HUES64 (cell line): Measurements from ENCODE around the gene WDR48. TPM values are rescaled to one million over a fixed set of nuclear protein-coding genes. Genes with fewer than 3 reads are reported as not detected.

Experiments used
- H3K27ac ChIP-seq: 2 replicates; pipeline ENCODE4 v1.7.0; 2013; ENCODE audit warnings: low read depth, low read length, inconsistent platforms
- H3K27me3 ChIP-seq: 2 replicates; pipeline ENCODE4 v1.6.1; 2013; ENCODE audit warnings: mild to moderate bottlenecking, low read length; ENCODE audit not compliant: insufficient read depth
- H3K36me3 ChIP-seq: 2 replicates; pipeline ENCODE4 v1.6.1; 2013; ENCODE audit warnings: mild to moderate bottlenecking, low read length; ENCODE audit not compliant: insufficient read depth
- H3K4me1 ChIP-seq: 2 replicates; pipeline ENCODE4 v1.6.1; 2013; ENCODE audit warnings: mild to moderate bottlenecking, low read length, moderate library complexity; ENCODE audit not compliant: insufficient read depth
- H3K4me3 ChIP-seq: 2 replicates; pipeline ENCODE4 v1.5.1; 2013; ENCODE audit warnings: mild to moderate bottlenecking, low read length, moderate library complexity
- H3K9ac ChIP-seq: 2 replicates; pipeline ENCODE4 v1.6.1; 2013; ENCODE audit warnings: mild to moderate bottlenecking, low read depth, low read length
- H3K9me3 ChIP-seq: 2 replicates; pipeline ENCODE4 v1.6.1; 2013; ENCODE audit warnings: low read depth, low read length; ENCODE audit not compliant: insufficient read depth
- WGBS: fragments of 150-250, 120-280 bp; methylation state at CpG from one replicate; pipeline ENCODE4 v1.1.7; 2013; ENCODE audit warnings: missing lambda C conversion rate; 5-methylcytosine and 5-hydroxymethylcytosine counted together
- polyA plus RNA-seq, 2 experiments: library from polyadenylated mRNA; stranded (reverse); fragments of 50-300 nt; gene quantifications; one replicate each; pipeline ENCODE4 v1.2.3, GENCODE V29; 2013

Gene WDR48
- polyA plus RNA-seq (2013, experiment 1 of 2): 34.7 TPM
- polyA plus RNA-seq (2013, experiment 2 of 2): 35.5 TPM

DNA sequence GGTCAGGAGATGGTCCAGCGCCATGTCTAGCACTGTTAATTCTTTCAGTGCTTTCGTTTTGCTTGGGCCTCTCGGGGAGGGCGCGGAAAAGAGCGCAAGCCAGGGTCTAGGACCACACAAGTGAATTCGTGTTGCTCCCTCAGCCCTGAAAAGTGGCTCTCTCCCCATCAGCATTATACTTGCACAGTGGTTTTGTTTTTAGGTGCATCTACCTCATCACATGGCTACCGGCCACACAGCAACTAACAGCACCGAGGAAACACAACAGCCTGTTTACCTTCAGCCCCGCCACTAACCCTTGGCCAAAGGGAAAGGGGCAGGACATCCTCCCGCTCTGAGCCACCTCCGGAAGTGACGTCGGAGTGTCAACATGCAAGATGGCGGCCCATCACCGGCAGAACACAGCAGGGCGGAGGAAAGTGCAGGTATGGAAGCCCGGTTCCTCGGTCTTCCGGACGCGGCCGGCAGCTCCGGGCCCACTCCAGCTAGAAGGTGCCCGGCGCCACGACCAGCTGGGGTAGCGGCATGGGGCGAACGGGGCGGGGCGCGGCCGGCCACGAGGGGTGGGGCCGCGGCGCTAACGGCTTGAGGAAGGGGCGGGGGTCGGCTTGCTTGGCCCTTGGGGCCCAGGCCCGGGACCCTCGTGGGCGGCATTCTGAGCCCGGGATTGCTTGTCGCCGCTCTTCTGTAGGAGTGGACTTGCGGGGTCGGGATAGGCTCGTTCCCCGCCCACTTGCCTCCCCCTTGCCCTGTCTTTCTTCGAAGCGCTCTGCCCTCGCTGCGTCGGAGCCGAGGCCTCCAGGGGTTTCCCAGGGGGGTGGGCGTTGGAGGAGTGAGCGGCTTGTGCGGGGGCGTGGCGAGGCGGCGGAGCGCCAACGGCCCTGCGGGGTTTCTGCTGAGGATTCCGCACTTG is at the start of gene WDR48, which contains the start of gene SCN11A:
TSS of gene WDR48 (plus strand) at position 368 of the 913 bp plus-strand sequence. CDS start at position 378, 10 bp downstream.
TSS of gene SCN11A (minus strand) at position 296 of the 913 bp plus-strand sequence. CDS start 101,582 bp downstream, outside the sequence.
- Histone ChIP-seq H3K4me3 (peak within 1 kb of the TSS; percentile 66), H3K27ac (peak within 1 kb of the TSS; percentile 98), H3K9ac (peak within 1 kb of the TSS; percentile 79), H3K36me3 (no peaks in the 10 kb centered on the region), H3K27me3 (no peaks in the 10 kb centered on the region), H3K4me1 (no peaks in the 10 kb centered on the region), H3K9me3 (no peaks in the 10 kb centered on the region)
- 3% methylated on average over 67 of the region's 68 CpGs for WGBS

DNA sequence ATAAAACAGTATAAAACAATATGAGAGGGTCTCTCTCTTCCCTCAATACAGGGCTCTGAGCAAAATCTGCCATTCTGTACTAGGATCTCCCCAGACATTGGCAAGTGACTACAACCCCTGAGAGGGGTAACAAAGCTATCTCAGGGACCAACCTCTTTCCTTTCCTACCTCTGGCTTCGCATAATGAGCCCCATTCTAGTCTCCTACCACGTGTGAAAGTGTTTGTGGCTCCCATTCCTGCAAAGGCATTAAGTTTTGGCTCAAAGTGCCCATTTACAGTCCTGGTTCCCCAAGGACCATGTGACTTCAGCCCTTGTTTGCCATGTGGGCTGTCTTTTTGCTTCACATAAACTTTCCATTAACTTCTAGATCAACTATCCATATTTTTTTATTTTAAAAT is 46.5 kb upstream of the WDR48 start:
- WGBS: 58% methylated on average over 2 of the region's 2 CpGs
- H3K9me3 ChIP-seq: no peaks in the 10 kb centered on the region
- H3K4me3 ChIP-seq: no peak overlapping the region
- H3K27ac ChIP-seq: no peak overlapping the region
- H3K36me3 ChIP-seq: no peaks in the 10 kb centered on the region
- H3K4me1 ChIP-seq: no peaks in the 10 kb centered on the region
- no peaks in the 10 kb centered on the region for H3K27me3 ChIP-seq
- no peak overlapping the region for H3K9ac ChIP-seq

DNA sequence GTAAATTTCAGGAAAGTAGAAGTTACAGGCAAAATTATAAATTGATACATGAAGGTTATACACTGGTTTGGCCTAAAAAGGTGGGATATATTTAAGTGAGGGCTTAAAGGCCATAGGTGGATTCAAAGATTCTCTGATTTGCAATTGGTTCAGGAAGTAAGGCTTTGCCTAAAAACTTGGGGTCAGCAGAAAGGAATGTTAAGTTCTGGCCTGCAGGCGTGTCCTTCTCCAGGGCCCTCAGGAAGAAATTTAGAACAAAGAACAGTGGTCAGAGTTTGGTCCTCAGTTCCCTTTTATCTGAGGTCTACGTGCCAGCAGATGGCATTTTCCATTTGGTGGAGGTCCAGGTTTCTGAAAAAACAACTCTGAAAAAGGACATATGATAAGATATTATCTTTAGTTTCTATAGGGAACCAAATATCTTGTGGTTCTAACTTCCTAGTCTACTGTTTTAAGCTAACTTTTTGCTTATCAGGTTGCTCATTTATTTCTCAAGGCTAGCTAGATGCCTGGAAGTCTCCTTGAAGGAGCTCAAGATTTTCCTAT is 40.6 kb upstream of the WDR48 start:
- H3K9ac ChIP-seq: no peak overlapping the region
- WGBS: 85% methylated on average over 2 of the region's 2 CpGs
- no peaks in the 10 kb centered on the region for H3K27me3 ChIP-seq
- H3K27ac ChIP-seq: no peak overlapping the region
- H3K36me3 ChIP-seq: no peaks in the 10 kb centered on the region
- H3K9me3 ChIP-seq: no peaks in the 10 kb centered on the region
- H3K4me3 ChIP-seq: no peak overlapping the region
- H3K4me1 ChIP-seq: peaks cover 9% of the 10 kb centered on the region; the same call in 1 of the 2 replicates

DNA sequence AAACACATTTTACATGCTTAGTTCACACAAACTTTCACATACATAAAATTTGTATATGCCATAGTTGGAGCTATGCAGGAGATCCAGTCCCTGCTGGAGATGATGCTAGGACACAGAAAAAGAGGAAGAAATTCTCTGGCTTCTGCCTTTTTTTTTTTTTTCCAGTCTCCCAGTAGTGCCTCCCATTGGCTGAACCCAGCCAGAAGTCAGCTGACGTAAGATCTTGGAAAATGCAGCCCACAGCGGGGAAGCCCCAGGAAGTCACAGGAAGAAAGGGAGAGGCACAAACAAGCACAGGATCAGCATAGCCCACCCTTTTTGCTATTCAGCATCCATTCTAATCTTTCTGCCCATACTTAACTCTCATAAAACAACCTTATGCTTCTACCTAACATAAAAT is 38.5 kb upstream of the WDR48 start:
- H3K4me3 ChIP-seq: no peak overlapping the region
- H3K9me3 ChIP-seq: no peaks in the 10 kb centered on the region
- WGBS: 35% methylated on average over 2 of the region's 2 CpGs
- no peaks in the 10 kb centered on the region for H3K27me3 ChIP-seq
- H3K27ac ChIP-seq: no peak overlapping the region
- H3K36me3 ChIP-seq: no peaks in the 10 kb centered on the region
- H3K4me1 ChIP-seq: peaks cover 9% of the 10 kb centered on the region; the same call in 1 of the 2 replicates
- no peak overlapping the region for H3K9ac ChIP-seq

DNA sequence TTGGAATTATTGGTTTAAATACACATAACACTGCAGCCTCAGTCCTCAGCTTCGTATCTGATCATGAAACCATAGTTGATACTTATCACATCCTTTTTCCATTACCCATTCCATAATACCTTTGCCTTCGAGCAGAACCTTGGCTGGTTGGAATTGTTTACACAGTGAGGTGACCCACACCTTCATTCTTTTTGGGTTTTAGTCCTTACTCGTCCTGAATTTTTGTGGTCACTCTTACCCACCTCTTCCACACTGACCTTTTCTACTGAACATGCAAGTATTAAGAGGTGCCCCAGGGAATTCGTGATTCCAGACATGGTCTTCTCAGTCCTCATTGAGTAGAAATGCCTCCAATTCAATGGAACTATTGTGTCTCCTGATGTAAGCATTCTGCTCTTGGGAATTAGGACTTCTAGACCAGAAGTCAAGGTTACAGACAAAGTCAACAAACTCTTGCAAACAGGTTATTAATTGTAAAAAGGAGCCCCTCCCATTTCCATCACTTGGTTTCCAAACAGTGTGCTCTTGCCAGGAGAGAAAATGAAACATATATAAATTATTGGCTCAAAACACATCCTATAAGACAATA is 37.8 kb upstream of the WDR48 start:
- WGBS: 93% methylated on average over 4 of the region's 4 CpGs
- no peak overlapping the region for H3K4me3 ChIP-seq
- H3K9me3 ChIP-seq: no peaks in the 10 kb centered on the region
- H3K9ac ChIP-seq: no peak overlapping the region
- peaks cover 9% of the 10 kb centered on the region; the same call in 1 of the 2 replicates for H3K4me1 ChIP-seq
- no peak overlapping the region for H3K27ac ChIP-seq
- no peaks in the 10 kb centered on the region for H3K27me3 ChIP-seq
- H3K36me3 ChIP-seq: no peaks in the 10 kb centered on the region

DNA sequence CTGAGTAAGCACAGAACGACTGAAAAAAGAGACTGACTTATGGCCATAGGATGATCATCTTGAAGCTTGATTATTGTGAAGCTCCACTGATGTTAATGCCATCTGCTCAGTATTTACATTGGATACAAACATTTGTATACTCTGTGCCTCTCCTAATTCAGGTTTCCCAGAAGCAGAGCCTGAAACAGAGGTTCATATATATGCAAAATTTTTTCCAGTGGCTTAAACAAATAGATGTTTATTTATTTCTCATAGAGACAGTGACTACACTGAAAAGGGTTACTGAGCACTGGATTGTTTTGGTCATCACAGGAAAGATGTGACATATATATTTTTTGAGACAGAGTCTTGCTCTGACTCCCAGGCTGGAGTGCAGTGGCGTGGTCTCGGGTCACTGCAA is 36.4 kb upstream of the WDR48 start:
- Histone ChIP-seq H3K36me3 (no peaks in the 10 kb centered on the region), H3K4me3 (no peak overlapping the region), H3K27me3 (no peaks in the 10 kb centered on the region), H3K27ac (no peak overlapping the region), H3K9ac (no peak overlapping the region), H3K9me3 (no peaks in the 10 kb centered on the region), H3K4me1 (peaks cover 9% of the 10 kb centered on the region; the same call in 1 of the 2 replicates)
- 92% methylated on average over 3 of the region's 3 CpGs for WGBS

DNA sequence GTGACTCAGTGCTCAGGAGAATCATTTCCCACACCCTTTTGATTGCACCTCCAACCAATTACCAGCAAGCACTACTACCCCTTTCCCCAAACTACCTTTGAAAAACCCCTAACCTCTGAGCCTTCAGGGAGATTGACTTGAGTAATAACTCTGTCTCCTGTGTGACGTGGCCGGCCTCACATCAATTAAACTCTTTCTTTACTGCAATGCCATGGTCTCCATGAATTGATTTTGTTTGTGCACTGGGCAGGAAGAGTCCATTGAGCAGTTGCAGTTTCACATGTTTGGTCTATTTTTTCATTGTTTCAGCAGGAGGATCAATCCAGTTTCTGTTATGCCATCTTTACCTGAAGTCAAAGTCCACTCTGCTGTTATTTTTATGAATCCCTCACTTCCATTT is 32.5 kb upstream of the WDR48 start:
- Histone ChIP-seq H3K4me1 (no peaks in the 10 kb centered on the region), H3K9me3 (no peaks in the 10 kb centered on the region), H3K9ac (no peak overlapping the region), H3K27me3 (no peaks in the 10 kb centered on the region), H3K4me3 (no peak overlapping the region), H3K36me3 (no peaks in the 10 kb centered on the region), H3K27ac (no peak overlapping the region)
- 90% methylated on average over 2 of the region's 2 CpGs for WGBS

DNA sequence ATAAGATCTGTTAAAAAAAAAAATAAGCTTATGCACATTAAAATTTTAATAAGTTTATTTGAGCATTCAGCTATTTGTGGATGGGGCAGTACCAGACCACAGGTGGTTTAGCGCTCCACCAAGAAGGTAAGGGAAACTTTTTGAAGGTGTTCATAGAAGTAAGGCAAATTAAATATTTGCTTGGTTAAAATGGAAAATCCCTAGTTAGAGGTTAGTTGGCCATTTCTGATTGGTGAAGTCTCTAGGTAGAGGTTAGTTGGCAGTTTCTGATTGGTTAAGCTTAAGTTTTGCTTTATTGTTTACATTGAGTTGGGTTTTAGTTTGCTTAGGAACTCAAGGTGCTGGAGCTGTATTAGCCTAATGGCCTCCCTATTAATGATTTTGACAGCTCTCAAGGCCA is 30.8 kb upstream of the WDR48 start:
- Histone ChIP-seq H3K27ac (no peak overlapping the region), H3K4me3 (no peak overlapping the region), H3K36me3 (no peaks in the 10 kb centered on the region), H3K4me1 (no peaks in the 10 kb centered on the region), H3K27me3 (no peaks in the 10 kb centered on the region), H3K9ac (no peak overlapping the region), H3K9me3 (no peaks in the 10 kb centered on the region)
- WGBS: 97% methylated on average over 1 of the region's 1 CpG

DNA sequence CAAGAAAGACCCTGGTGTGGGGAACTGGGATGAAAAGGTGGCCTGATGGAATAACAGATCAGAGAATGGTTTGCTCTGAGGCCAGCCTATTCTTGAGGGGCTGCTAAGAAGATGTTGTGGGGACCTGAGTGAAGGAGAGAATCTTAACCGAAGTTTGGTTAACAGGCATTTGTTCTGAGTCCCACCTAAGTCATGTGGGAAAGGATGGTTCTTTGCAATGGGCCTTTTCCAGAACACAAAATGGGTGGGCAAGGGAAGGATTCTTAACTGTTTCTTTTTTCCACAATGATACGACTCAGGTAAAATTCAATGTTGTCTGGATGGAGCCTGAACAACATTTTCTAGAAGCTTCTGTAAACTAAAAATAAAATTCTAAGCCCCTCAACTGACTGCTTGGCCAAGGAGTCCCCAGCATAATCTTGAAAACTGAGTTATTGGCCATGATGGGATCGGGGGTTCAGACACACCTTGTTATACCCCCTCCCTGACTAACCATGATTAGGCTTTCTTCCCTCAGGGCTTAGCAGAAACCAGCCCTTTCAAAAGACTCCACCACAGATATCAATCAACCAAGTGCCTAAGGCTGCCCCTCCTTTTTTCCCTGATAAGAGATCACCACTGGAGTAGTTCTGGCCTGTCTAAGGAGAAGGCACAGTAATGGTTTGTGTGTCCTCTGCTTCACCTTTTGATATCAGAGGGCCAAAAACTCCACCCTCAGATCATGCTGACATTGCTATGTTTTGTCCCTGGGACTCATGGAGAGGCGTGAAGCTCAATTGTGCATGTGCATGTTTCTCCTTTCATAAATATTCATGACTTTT is 30.1 kb upstream of the WDR48 start:
- H3K9ac ChIP-seq: no peak overlapping the region
- no peaks in the 10 kb centered on the region for H3K9me3 ChIP-seq
- 91% methylated on average over 4 of the region's 4 CpGs for WGBS
- no peak overlapping the region for H3K4me3 ChIP-seq
- H3K36me3 ChIP-seq: no peaks in the 10 kb centered on the region
- H3K27ac ChIP-seq: no peak overlapping the region
- H3K4me1 ChIP-seq: no peaks in the 10 kb centered on the region
- H3K27me3 ChIP-seq: no peaks in the 10 kb centered on the region

DNA sequence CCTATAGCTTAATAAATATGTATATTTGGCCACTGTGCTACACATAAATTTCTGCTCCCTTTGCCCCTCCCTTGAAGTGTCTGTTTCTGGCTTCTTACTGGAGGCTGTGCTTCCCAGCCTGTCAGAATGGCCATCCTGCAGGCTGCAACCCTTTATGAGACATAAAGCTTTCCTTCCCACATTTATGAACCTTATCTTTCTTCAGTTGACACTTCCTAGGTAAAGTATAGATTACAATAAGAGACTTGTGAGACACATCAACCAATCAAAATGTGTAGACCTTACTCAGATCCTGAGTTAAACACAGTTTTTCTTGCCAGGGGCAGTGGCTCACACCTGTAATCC is 29.6 kb upstream of the WDR48 start:
- Histone ChIP-seq H3K36me3 (no peaks in the 10 kb centered on the region), H3K9ac (no peak overlapping the region), H3K9me3 (no peaks in the 10 kb centered on the region), H3K4me1 (no peaks in the 10 kb centered on the region), H3K4me3 (no peak overlapping the region), H3K27ac (no peak overlapping the region), H3K27me3 (no peaks in the 10 kb centered on the region)

DNA sequence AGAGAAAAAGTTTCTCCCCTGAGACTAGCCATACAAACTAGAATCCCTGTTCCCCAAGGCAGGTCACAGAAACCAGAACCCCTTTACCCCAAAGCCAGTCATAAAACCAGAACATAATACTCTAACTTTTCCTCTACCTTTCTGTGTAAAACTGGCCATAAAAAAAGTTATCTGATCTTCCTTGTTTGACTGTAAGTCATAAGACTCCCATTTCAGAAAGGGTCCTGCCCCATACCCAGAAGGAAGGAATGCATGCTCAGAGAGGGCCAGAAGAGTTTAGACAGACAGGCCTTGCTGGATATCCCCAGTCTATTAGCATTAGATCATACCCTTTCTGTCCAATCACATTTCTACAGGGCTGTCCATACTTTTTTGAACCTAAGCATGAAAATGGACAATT is 27.3 kb upstream of the WDR48 start:
- Histone ChIP-seq H3K27ac (no peak overlapping the region), H3K4me3 (no peak overlapping the region)

More for the DNA sequence above, 27.3 kb upstream of the WDR48 start:
- Histone ChIP-seq H3K36me3 (no peaks in the 10 kb centered on the region), H3K4me1 (no peaks in the 10 kb centered on the region), H3K9me3 (no peaks in the 10 kb centered on the region), H3K27me3 (no peaks in the 10 kb centered on the region), H3K9ac (no peak overlapping the region)
